Measurements from ENCODE around the gene DCST1. TPM values are rescaled to one million over a fixed set of nuclear protein-coding genes. Genes with fewer than 3 reads are reported as not detected.

DCST1 gene
- total RNA-seq, 1 experiment from 2014 or later: 0.15 TPM

- H3K36me3 Mint-ChIP-seq: peaks cover 24% of the 10 kb centered on the region
- H3K9me3 Mint-ChIP-seq: no peaks in the 10 kb centered on the region
- POLR2A ChIA-PET: no interaction called here
- peaks cover 4% of the 10 kb centered on the region for H3K27me3 Mint-ChIP-seq (ENCODE audit: low read depth)
- peaks cover 32% of the 10 kb centered on the region for H3K4me1 Mint-ChIP-seq
- CTCF ChIA-PET: interaction anchor here (0.9 to 2.1 kb wide), 2 partner anchors 18 to 25 kb away, joined by 3 to 12 read pairs; no protein-coding TSS in a partner anchor
- no peak for ATAC-seq
- TF ChIP-seq ZNF263 (CRISPR knock-in tag; IDR thresholded peaks at IDR 0.05; ENCODE audit: low read depth) (no peak), CDX4 (CRISPR knock-in tag; IDR thresholded peaks at IDR 0.05; ENCODE audit: borderline replicate concordance) (no peak), ZNF219 (CRISPR knock-in tag; IDR thresholded peaks at IDR 0.05; ENCODE audit: borderline replicate concordance) (no peak), NFE2L1 (CRISPR knock-in tag; IDR thresholded peaks at IDR 0.05) (no peak), IRF2 (CRISPR knock-in tag; IDR thresholded peaks at IDR 0.05; ENCODE audit: borderline replicate concordance, low read depth) (no peak), ZNF425 (CRISPR knock-in tag; conservative IDR thresholded peaks at IDR 0.05) (no peak), TP53 (CRISPR knock-in tag; IDR thresholded peaks at IDR 0.05) (no peak), ELF4 (CRISPR knock-in tag; IDR thresholded peaks at IDR 0.05; ENCODE audit: low read depth) (no peak), STAT6 (CRISPR knock-in tag; conservative IDR thresholded peaks at IDR 0.05; ENCODE audit: low read depth) (no peak)
- no peak for DNase-seq (ENCODE audit: low spot score)
- no peak overlapping the region for H3K4me3 Mint-ChIP-seq
- no peak overlapping the region for H3K27ac Mint-ChIP-seq
Observed at GRCh38 chr1:155066777-155067176, 33.2 kb downstream of the DCST1 start.

- POLR2A ChIA-PET: no interaction called here
- H3K4me3 Mint-ChIP-seq: no peak overlapping the region
- ATAC-seq: no peak
- H3K4me1 Mint-ChIP-seq: peaks cover 47% of the 10 kb centered on the region
- CTCF ChIA-PET: interaction anchor here (1.2 to 2.1 kb wide), 2 partner anchors 17 kb away, joined by 5 to 12 read pairs; partner anchors contain the start of gene ADAM15
- no peak for DNase-seq (ENCODE audit: low spot score)
- H3K9me3 Mint-ChIP-seq: no peaks in the 10 kb centered on the region
- peaks cover 24% of the 10 kb centered on the region for H3K36me3 Mint-ChIP-seq
- H3K27me3 Mint-ChIP-seq (ENCODE audit: low read depth): peaks cover 19% of the 10 kb centered on the region
- H3K27ac Mint-ChIP-seq: peak overlapping the region; percentile 21; the same call in 1 of the 2 replicates
- TF ChIP-seq ZBTB21 (CRISPR knock-in tag; IDR thresholded peaks at IDR 0.05; ENCODE audit: borderline replicate concordance) (no peak), JAZF1 (CRISPR knock-in tag; IDR thresholded peaks at IDR 0.05) (no peak), ESRRA (CRISPR knock-in tag; IDR thresholded peaks at IDR 0.05; ENCODE audit: borderline replicate concordance) (no peak), ZNF416 (CRISPR knock-in tag; IDR thresholded peaks at IDR 0.05) (no peak), ATF6 (CRISPR knock-in tag; IDR thresholded peaks at IDR 0.05) (no peak), ZSCAN18 (CRISPR knock-in tag; IDR thresholded peaks at IDR 0.05) (no peak), FOXP1 (CRISPR knock-in tag; IDR thresholded peaks at IDR 0.05; ENCODE audit: borderline replicate concordance) (no peak), ATF2 (CRISPR knock-in tag; IDR thresholded peaks at IDR 0.05; ENCODE audit: borderline replicate concordance, low read depth) (no peak), NR1H2 (CRISPR knock-in tag; IDR thresholded peaks at IDR 0.05) (no peak), SP1 (CRISPR knock-in tag; conservative IDR thresholded peaks at IDR 0.05) (no peak), STAT6 (CRISPR knock-in tag; conservative IDR thresholded peaks at IDR 0.05; ENCODE audit: low read depth) (no peak), MYBL2 (CRISPR knock-in tag; IDR thresholded peaks at IDR 0.05) (no peak), NR2C2 (CRISPR knock-in tag; IDR thresholded peaks at IDR 0.05) (no peak), PRRX2 (CRISPR knock-in tag; IDR thresholded peaks at IDR 0.05) (no peak)
Observed at GRCh38 chr1:155068599-155068998, 35.0 kb downstream of the DCST1 start.
